Suprapubic skin (tissue), 4 donors: ENCODE results near the gene TAF1B. TPM values are rescaled to one million over a fixed set of nuclear protein-coding genes. Genes with fewer than 3 reads are reported as not detected.
A peak's percentile ranks its signal among the peaks of the same experiment; 100 is the strongest.

ENCODE experiments used
- DNase-seq, 2 donors: peaks; one replicate each; pipeline ENCODE4 v3.0.0-alpha.2; 2019; ENCODE audit warnings: low spot score in 2 of 2
- H3K27ac ChIP-seq: fragments of 200-600 bp; sonication (generic); one replicate; pipeline ENCODE4 v1.5.1; 2019
- H3K27me3 ChIP-seq: fragments of 200-600 bp; sonication (generic); one replicate; pipeline ENCODE4 v1.5.1; 2019
- H3K36me3 ChIP-seq: fragments of 200-600 bp; sonication (generic); one replicate; pipeline ENCODE4 v1.5.1; 2019
- H3K4me1 ChIP-seq: fragments of 200-600 bp; sonication (generic); one replicate; pipeline ENCODE4 v1.5.1; 2019
- H3K4me3 ChIP-seq: fragments of 200-600 bp; sonication (generic); one replicate; pipeline ENCODE4 v1.5.1; 2019; ENCODE audit warnings: mild to moderate bottlenecking
- H3K9me3 ChIP-seq: fragments of 200-600 bp; sonication (generic); one replicate; pipeline ENCODE4 v1.5.1; 2019
- CTCF ChIP-seq, 2 donors: fragments of 200-600 bp in 1 of 2; fragments of 450-650 bp in 1 of 2; sonication (generic) in 1 of 2; IDR thresholded peaks; one replicate each; pipeline ENCODE4 v1.5.1; 2016 to 2019; ENCODE audit warnings: antibody characterized with exemption in 2 of 2, mild to moderate bottlenecking in 1 of 2, moderate library complexity in 1 of 2
- EP300 ChIP-seq: sonication (generic); formaldehyde crosslinking; IDR thresholded peaks from one replicate; pipeline ENCODE4 v1.6.1; 2017; ENCODE audit warnings: antibody characterized with exemption
- POLR2A ChIP-seq, 2 donors: fragments of 450-650 bp; IDR thresholded peaks; one replicate each; pipeline ENCODE4 v1.6.1; 2017; ENCODE audit warnings: antibody characterized with exemption in 2 of 2, mild to moderate bottlenecking in 2 of 2, moderate library complexity in 2 of 2
- POLR2AphosphoS5 ChIP-seq, 3 donors: sonication (generic); formaldehyde crosslinking; IDR thresholded peaks; one replicate each; pipeline ENCODE4 v1.6.1; 2017; ENCODE audit warnings: antibody characterized with exemption in 3 of 3
- WGBS: methylation state at CpG from one replicate; pipeline ENCODE4 v1.1.5; 2018; 5-methylcytosine and 5-hydroxymethylcytosine counted together
- total RNA-seq, 4 donors: library from RNA; depleted of rRNA; stranded (reverse); fragments of >200 nt; gene quantifications; one replicate each; pipeline ENCODE4 v1.1.0, GENCODE V29; 2016

Gene TAF1B
- total RNA-seq, 4 donors from 2014 or later, result 12.7 to 24.0 (median 18.0) TPM

- no peaks in the 10 kb centered on the region for H3K36me3 ChIP-seq
- H3K27me3 ChIP-seq, result no peaks in the 10 kb centered on the region
- DNase-seq, result peak; percentile 86 to 92
- peak overlapping the region; percentile 82 for H3K27ac ChIP-seq
- no peak overlapping the region for H3K4me3 ChIP-seq
- peak in 1 of 3 donors; percentile 19 for TF ChIP-seq POLR2AphosphoS5 (IDR thresholded peaks at IDR 0.05)
- TF ChIP-seq EP300, result no peak
- no peak for TF ChIP-seq POLR2A (IDR thresholded peaks at IDR 0.05)
- TF ChIP-seq CTCF (IDR thresholded peaks at IDR 0.05), result no peak
- H3K4me1 ChIP-seq, result peaks cover 37% of the 10 kb centered on the region
- no peaks in the 10 kb centered on the region for H3K9me3 ChIP-seq
- WGBS, result 3% methylated on average over 3 of the region's 3 CpGs
Measured at GRCh38 chr2:9897331-9897737, 54.1 kb downstream of the TAF1B start.

GRCh38 chr2:9897846-9898245, 54.6 kb downstream of the TAF1B start:
- H3K27ac ChIP-seq, result peak overlapping the region; percentile 82
- H3K4me3 ChIP-seq, result no peak overlapping the region
- H3K9me3 ChIP-seq, result no peaks in the 10 kb centered on the region
- H3K27me3 ChIP-seq, result no peaks in the 10 kb centered on the region
- TF ChIP-seq EP300, result no peak
- TF ChIP-seq POLR2AphosphoS5 (IDR thresholded peaks at IDR 0.05), result no peak
- TF ChIP-seq CTCF (IDR thresholded peaks at IDR 0.05), result no peak
- TF ChIP-seq POLR2A (IDR thresholded peaks at IDR 0.05), result no peak
- WGBS, result 72% methylated on average over 2 of the region's 2 CpGs
- H3K36me3 ChIP-seq, result no peaks in the 10 kb centered on the region
- peaks cover 37% of the 10 kb centered on the region for H3K4me1 ChIP-seq
- DNase-seq, result no peak

GRCh38 chr2:9905413-9905812, 62.1 kb downstream of the TAF1B start:
- Histone ChIP-seq H3K4me1 (peaks cover 10% of the 10 kb centered on the region), H3K27ac (no peak overlapping the region)
- no peak for TF ChIP-seq POLR2A (IDR thresholded peaks at IDR 0.05)
- TF ChIP-seq EP300, result no peak
- no peak for TF ChIP-seq CTCF (IDR thresholded peaks at IDR 0.05)
- TF ChIP-seq POLR2AphosphoS5 (IDR thresholded peaks at IDR 0.05), result no peak

GRCh38 chr2:9907402-9907801, 64.1 kb downstream of the TAF1B start:
- no peak for DNase-seq
- H3K4me1 ChIP-seq, result peaks cover 10% of the 10 kb centered on the region
- H3K4me3 ChIP-seq, result no peak overlapping the region
- no peaks in the 10 kb centered on the region for H3K27me3 ChIP-seq
- 93% methylated on average over 7 of the region's 7 CpGs for WGBS
- TF ChIP-seq CTCF (IDR thresholded peaks at IDR 0.05), result no peak
- no peak for TF ChIP-seq EP300
- no peak for TF ChIP-seq POLR2AphosphoS5 (IDR thresholded peaks at IDR 0.05)
- H3K27ac ChIP-seq, result no peak overlapping the region
- peaks cover 12% of the 10 kb centered on the region for H3K36me3 ChIP-seq
- no peaks in the 10 kb centered on the region for H3K9me3 ChIP-seq

More at GRCh38 chr2:9905413-9905812, 62.1 kb downstream of the TAF1B start:
- peaks cover 7% of the 10 kb centered on the region for H3K36me3 ChIP-seq
- no peak for DNase-seq
- H3K9me3 ChIP-seq, result no peaks in the 10 kb centered on the region
- no peaks in the 10 kb centered on the region for H3K27me3 ChIP-seq
- no peak overlapping the region for H3K4me3 ChIP-seq
- WGBS, result 52% methylated on average over 1 of the region's 1 CpG

- Histone ChIP-seq H3K4me1 (peaks cover 10% of the 10 kb centered on the region), H3K9me3 (no peaks in the 10 kb centered on the region), H3K27ac (no peak overlapping the region), H3K4me3 (no peak overlapping the region), H3K27me3 (no peaks in the 10 kb centered on the region), H3K36me3 (peaks cover 21% of the 10 kb centered on the region)
- 98% methylated on average over 1 of the region's 1 CpG for WGBS
- DNase-seq, result no peak
- TF ChIP-seq EP300 (no peak), POLR2AphosphoS5 (IDR thresholded peaks at IDR 0.05) (no peak), CTCF (IDR thresholded peaks at IDR 0.05) (no peak), POLR2A (IDR thresholded peaks at IDR 0.05) (no peak)
Measured at GRCh38 chr2:9908639-9909038, 65.4 kb downstream of the TAF1B start.
